HepG2 (cell line): ENCODE data around the gene MLANA. TPM values are rescaled to one million over a fixed set of nuclear protein-coding genes. Genes with fewer than 3 reads are reported as not detected.

Experiments
- ATRX ChIP-seq: sonication (generic); formaldehyde crosslinking; IDR thresholded peaks from 2 replicates; pipeline ENCODE4 v1.4.0; 2020; ENCODE audit warnings: missing genetic modification reagents, borderline replicate concordance
- HCFC1 ChIP-seq: fragments of 150-350 bp; IDR thresholded peaks from 2 replicates; pipeline ENCODE4 v1.6.1; 2014; ENCODE audit warnings: low read depth, low read length
- HNRNPUL1 ChIP-seq: fragments of 200-400 bp; formaldehyde crosslinking; IDR thresholded peaks from 2 replicates; pipeline ENCODE4 v1.6.1; 2017; ENCODE audit warnings: low read depth, mild to moderate bottlenecking, low read length, moderate library complexity
- IKZF4 ChIP-seq: sonication (generic); formaldehyde crosslinking; IDR thresholded peaks from 2 replicates; pipeline ENCODE4 v1.5.1; 2020; ENCODE audit warnings: borderline replicate concordance, mild to moderate bottlenecking, low read depth, missing genetic modification reagents; ENCODE audit errors: not compliant biosample characterization
- KLF11 ChIP-seq: IDR thresholded peaks from 2 replicates; pipeline ENCODE4 v1.6.1; 2016; ENCODE audit warnings: missing compliant biosample characterization
- SIN3B ChIP-seq: fragments of 150-350 bp; IDR thresholded peaks from 2 replicates; pipeline ENCODE4 v1.6.1; 2014; ENCODE audit warnings: low read length
- SNAPC2 ChIP-seq: sonication (generic); formaldehyde crosslinking; IDR thresholded peaks from 2 replicates; pipeline ENCODE4 v1.8.1; 2022; ENCODE audit warnings: mild to moderate bottlenecking, missing genetic modification reagents
- SYNCRIP ChIP-seq: fragments of 200-400 bp; formaldehyde crosslinking; IDR thresholded peaks from 2 replicates; pipeline ENCODE4 v1.6.1; 2018; ENCODE audit warnings: mild to moderate bottlenecking, low read depth, low read length; ENCODE audit not compliant: insufficient read depth
- ZBTB33 ChIP-seq: sonication (generic); formaldehyde crosslinking; IDR thresholded peaks from 2 replicates; pipeline ENCODE4 v1.4.0; 2020; ENCODE audit warnings: missing genetic modification reagents
- ZBTB4 ChIP-seq: sonication (generic); formaldehyde crosslinking; IDR thresholded peaks from 2 replicates; pipeline ENCODE4 v1.4.0; 2020; ENCODE audit warnings: missing genetic modification reagents, mild to moderate bottlenecking, borderline replicate concordance
- ZFYVE20 ChIP-seq: sonication (generic); formaldehyde crosslinking; IDR thresholded peaks from 2 replicates; pipeline ENCODE4 v1.8.0; 2023; ENCODE audit warnings: low read depth, mild to moderate bottlenecking, moderate library complexity, missing genetic modification reagents, borderline replicate concordance
- ZNF234 ChIP-seq: sonication (generic); formaldehyde crosslinking; conservative IDR thresholded peaks from 2 replicates; pipeline ENCODE4 v1.5.1; 2020; ENCODE audit warnings: mild to moderate bottlenecking, missing genetic modification reagents
- ZNF484 ChIP-seq: sonication (generic); formaldehyde crosslinking; IDR thresholded peaks from 2 replicates; pipeline ENCODE4 v1.5.1; 2020; ENCODE audit warnings: mild to moderate bottlenecking, low read depth, missing genetic modification reagents, borderline replicate concordance
- ZNF691 ChIP-seq: sonication (generic); formaldehyde crosslinking; IDR thresholded peaks from 2 replicates; pipeline ENCODE4 v1.4.0; 2020; ENCODE audit warnings: missing genetic modification reagents, low read depth, mild to moderate bottlenecking, borderline replicate concordance
- ZSCAN30 ChIP-seq: sonication (generic); formaldehyde crosslinking; IDR thresholded peaks from 2 replicates; pipeline ENCODE4 v1.5.0; 2020; ENCODE audit warnings: mild to moderate bottlenecking, missing genetic modification reagents
- polyA plus RNA-seq, 8 experiments: library from polyadenylated mRNA; depleted of rRNA in 3 of 8; stranded (reverse) in 7 of 8; unstranded in 1 of 8; fragments of >200 nt; fragmentation: Illumina TruSeq in 4 of 8; extraction: Trizol in 4 of 8; gene quantifications; 2 replicates each; pipeline versions ENCODE4 v1.2.1 to v1.2.3, GENCODE V29; 2011 to 2016; ENCODE audit warnings: low read depth in 4 of 8, missing spikeins in 1 of 8, mixed read lengths in 1 of 8; ENCODE audit not compliant: insufficient read depth in 1 of 8
- total RNA-seq, 5 experiments: library from RNA; depleted of rRNA; stranded (reverse); fragments of >200 nt; fragmentation: Illumina TruSeq; extraction: Trizol; gene quantifications; 2 replicates each; pipeline ENCODE4 v1.2.3, GENCODE V29; 2016; ENCODE audit warnings: low read depth in 1 of 5
- TF ChIP-seq, protein P1 (sequence below): sonication (generic); formaldehyde crosslinking; IDR thresholded peaks from 2 replicates; pipeline ENCODE4 v1.8.1; 2023; ENCODE audit warnings: mild to moderate bottlenecking, inconsistent platforms, moderate library complexity, missing genetic modification reagents, borderline replicate concordance
- TF ChIP-seq, protein P2 (sequence below), 2 experiments: fragments of 450-650 bp in 1 of 2; sonication (generic) in 1 of 2; formaldehyde crosslinking; IDR thresholded peaks; 2 replicates each; pipeline versions ENCODE4 v1.5.0 to v1.8.0; 2020 to 2022; ENCODE audit warnings: mild to moderate bottlenecking in 1 of 2, missing genetic modification reagents in 1 of 2
- TF ChIP-seq, protein P3 (sequence below): fragments of 450-650 bp; IDR thresholded peaks from 2 replicates; pipeline ENCODE4 v1.6.1; 2017

Gene MLANA
- total and polyA plus RNA-seq, 2 of the 13 experiments (the other 11 are each of a cell fraction or from before 2014, with no cell fraction given) = 0.11 to 0.18 TPM

- TF ChIP-seq ZFYVE20 (CRISPR knock-in tag) (no peak), SNAPC2 (CRISPR knock-in tag) (no peak), HNRNPUL1 (no peak), ZNF234 (no peak), ZBTB33 (0 out of 2 replicates have a peak, but pooled peaks have one; percentile 33), IKZF4 (CRISPR knock-in tag) (peak; percentile 13), KLF11 (CRISPR knock-in tag) (no peak), SYNCRIP (no peak), ZSCAN30 (no peak), ZNF484 (CRISPR knock-in tag) (no peak), SIN3B (peak; percentile 59; the same call in 1 of the 2 replicates), ZNF691 (CRISPR knock-in tag) (peak; percentile 98), HCFC1 (no peak), ATRX (CRISPR knock-in tag) (no peak), ZBTB4 (CRISPR knock-in tag) (no peak)
- TF ChIP-seq, protein P1, sequence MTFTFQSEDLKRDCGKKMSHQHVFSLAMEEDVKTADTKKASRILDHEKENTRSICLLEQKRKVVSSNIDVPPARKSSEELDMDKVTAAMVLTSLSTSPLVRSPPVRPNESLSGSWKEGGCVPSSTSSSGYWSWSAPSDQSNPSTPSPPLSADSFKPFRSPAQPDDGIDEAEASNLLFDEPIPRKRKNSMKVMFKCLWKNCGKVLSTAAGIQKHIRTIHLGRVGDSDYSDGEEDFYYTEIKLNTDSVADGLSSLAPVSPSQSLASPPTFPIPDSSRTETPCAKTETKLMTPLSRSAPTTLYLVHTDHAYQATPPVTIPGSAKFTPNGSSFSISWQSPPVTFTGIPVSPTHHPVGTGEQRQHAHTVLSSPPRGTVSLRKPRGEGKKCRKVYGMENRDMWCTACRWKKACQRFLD (CRISPR knock-in tag) = no peak
- TF ChIP-seq, protein P2, sequence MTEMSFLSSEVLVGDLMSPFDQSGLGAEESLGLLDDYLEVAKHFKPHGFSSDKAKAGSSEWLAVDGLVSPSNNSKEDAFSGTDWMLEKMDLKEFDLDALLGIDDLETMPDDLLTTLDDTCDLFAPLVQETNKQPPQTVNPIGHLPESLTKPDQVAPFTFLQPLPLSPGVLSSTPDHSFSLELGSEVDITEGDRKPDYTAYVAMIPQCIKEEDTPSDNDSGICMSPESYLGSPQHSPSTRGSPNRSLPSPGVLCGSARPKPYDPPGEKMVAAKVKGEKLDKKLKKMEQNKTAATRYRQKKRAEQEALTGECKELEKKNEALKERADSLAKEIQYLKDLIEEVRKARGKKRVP (CRISPR knock-in tag; IDR thresholded peaks at IDR 0.05) = no peak
- TF ChIP-seq, protein P3, sequence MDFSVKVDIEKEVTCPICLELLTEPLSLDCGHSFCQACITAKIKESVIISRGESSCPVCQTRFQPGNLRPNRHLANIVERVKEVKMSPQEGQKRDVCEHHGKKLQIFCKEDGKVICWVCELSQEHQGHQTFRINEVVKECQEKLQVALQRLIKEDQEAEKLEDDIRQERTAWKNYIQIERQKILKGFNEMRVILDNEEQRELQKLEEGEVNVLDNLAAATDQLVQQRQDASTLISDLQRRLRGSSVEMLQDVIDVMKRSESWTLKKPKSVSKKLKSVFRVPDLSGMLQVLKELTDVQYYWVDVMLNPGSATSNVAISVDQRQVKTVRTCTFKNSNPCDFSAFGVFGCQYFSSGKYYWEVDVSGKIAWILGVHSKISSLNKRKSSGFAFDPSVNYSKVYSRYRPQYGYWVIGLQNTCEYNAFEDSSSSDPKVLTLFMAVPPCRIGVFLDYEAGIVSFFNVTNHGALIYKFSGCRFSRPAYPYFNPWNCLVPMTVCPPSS = no peak
Observed at GRCh38 chr9:5886114-5886939, 4.4 kb upstream of the MLANA start (continued).
